Ishikawa (cell line): ENCODE measurements around the gene RSBN1L.

Source experiments
- CEBPB ChIP-seq: IDR thresholded peaks from 2 replicates; pipeline ENCODE4 v1.6.1; 2012
- CREB1 ChIP-seq: IDR thresholded peaks from 2 replicates; pipeline ENCODE4 v1.6.1; 2012; ENCODE audit warnings: low read depth
- EGR1 ChIP-seq: IDR thresholded peaks from 2 replicates; pipeline ENCODE4 v1.6.1; 2012
- EP300 ChIP-seq: IDR thresholded peaks from 2 replicates; pipeline ENCODE4 v1.6.1; 2012; ENCODE audit warnings: borderline replicate concordance
- FOXM1 ChIP-seq: IDR thresholded peaks from 2 replicates; pipeline ENCODE4 v1.6.1; 2012; ENCODE audit warnings: low read depth, borderline replicate concordance
- TEAD4 ChIP-seq: IDR thresholded peaks from 2 replicates; pipeline ENCODE4 v1.6.1; 2012
- YY1 ChIP-seq: IDR thresholded peaks from 2 replicates; pipeline ENCODE4 v1.6.1; 2012; ENCODE audit warnings: low read depth
- ZBTB7A ChIP-seq: IDR thresholded peaks from 2 replicates; pipeline ENCODE4 v1.6.1; 2012; ENCODE audit warnings: low read depth
- TF ChIP-seq, protein P1 (sequence below): IDR thresholded peaks from 2 replicates; pipeline ENCODE4 v1.6.1; 2012
- TF ChIP-seq, protein P2 (sequence below): IDR thresholded peaks from 2 replicates; pipeline ENCODE4 v1.6.1; 2012

DNA sequence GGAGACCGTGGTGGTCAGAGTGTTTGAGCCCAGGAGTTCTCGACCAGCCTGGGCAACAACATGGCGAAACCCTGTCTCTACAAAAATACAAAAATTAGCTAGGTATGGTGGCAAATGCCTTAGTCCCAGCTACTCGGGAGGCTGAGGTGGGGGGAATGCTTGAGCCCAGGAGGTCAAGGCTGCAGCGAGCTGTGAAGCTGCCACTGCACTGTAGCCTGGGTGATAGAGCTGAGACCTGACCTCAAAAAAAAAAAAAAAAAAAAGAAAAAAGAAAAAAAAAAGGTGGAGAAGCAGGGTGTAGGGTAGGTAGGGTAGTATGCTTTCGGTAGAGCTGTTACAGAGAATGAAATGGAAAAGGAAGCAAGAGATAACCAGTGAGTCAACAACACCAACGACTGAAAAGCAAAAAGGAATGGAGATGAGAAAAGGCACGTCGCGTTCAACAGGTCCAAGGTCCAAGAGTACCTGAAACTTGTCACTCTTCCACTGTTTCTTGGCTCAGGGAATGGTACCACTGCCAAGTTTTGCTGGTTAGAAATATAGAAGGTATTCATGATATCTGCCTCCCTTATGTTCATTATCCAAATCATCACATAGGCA, 4.3 kb upstream of the RSBN1L start:
- TF ChIP-seq TEAD4 (no peak), ZBTB7A (no peak), EP300 (no peak), CREB1 (no peak), CEBPB (no peak), FOXM1 (no peak), YY1 (no peak), EGR1 (no peak)
- TF ChIP-seq, protein P1, sequence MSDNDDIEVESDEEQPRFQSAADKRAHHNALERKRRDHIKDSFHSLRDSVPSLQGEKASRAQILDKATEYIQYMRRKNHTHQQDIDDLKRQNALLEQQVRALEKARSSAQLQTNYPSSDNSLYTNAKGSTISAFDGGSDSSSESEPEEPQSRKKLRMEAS = no peak
- TF ChIP-seq, protein P2, sequence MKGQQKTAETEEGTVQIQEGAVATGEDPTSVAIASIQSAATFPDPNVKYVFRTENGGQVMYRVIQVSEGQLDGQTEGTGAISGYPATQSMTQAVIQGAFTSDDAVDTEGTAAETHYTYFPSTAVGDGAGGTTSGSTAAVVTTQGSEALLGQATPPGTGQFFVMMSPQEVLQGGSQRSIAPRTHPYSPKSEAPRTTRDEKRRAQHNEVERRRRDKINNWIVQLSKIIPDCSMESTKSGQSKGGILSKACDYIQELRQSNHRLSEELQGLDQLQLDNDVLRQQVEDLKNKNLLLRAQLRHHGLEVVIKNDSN = no peak
